Liver (tissue), 9 donors: ENCODE results near the gene MPHOSPH10. TPM values are rescaled to one million over a fixed set of nuclear protein-coding genes. Genes with fewer than 3 reads are reported as not detected.

ENCODE experiments used
- DNase-seq: peaks from one replicate; pipeline ENCODE4 v3.0.0-alpha.2; 2017; ENCODE audit warnings: low spot score
- H3K27ac ChIP-seq, 2 donors: one replicate each; pipeline ENCODE4 v1.7.0; 2013; ENCODE audit warnings: inconsistent platforms in 2 of 2, low read length in 2 of 2, control low read depth in 1 of 2, low read depth in 1 of 2, mild to moderate bottlenecking in 1 of 2
- H3K27me3 ChIP-seq, 4 donors: one replicate each; pipeline versions ENCODE4 v1.6.1 to v1.7.0; 2013; ENCODE audit warnings: low read length in 3 of 4, inconsistent platforms in 1 of 4, mild to moderate bottlenecking in 1 of 4, moderate library complexity in 1 of 4; ENCODE audit not compliant: control insufficient read depth in 4 of 4, insufficient read depth in 4 of 4
- H3K36me3 ChIP-seq, 4 donors: one replicate each; pipeline versions ENCODE4 v1.6.1 to v1.7.0; 2013; ENCODE audit warnings: low read length in 3 of 4, mild to moderate bottlenecking in 3 of 4, low read depth in 1 of 4, moderate library complexity in 1 of 4; ENCODE audit not compliant: control insufficient read depth in 4 of 4, insufficient read depth in 3 of 4
- H3K4me1 ChIP-seq, 4 donors: one replicate each; pipeline versions ENCODE4 v1.6.1 to v1.7.0; 2013; ENCODE audit warnings: low read length in 3 of 4, mild to moderate bottlenecking in 3 of 4, moderate library complexity in 1 of 4; ENCODE audit not compliant: control insufficient read depth in 4 of 4, insufficient read depth in 4 of 4
- H3K4me3 ChIP-seq, 3 donors: one replicate each; pipeline versions ENCODE4 v1.6.1 to v1.7.0; 2013; ENCODE audit warnings: low read length in 3 of 3, control low read depth in 1 of 3, low read depth in 1 of 3, mild to moderate bottlenecking in 1 of 3
- H3K9ac ChIP-seq, 2 donors: one replicate each; pipeline ENCODE4 v1.7.0; 2013; ENCODE audit warnings: low read length in 2 of 2, mild to moderate bottlenecking in 2 of 2, moderate library complexity in 2 of 2, control low read depth in 1 of 2, low read depth in 1 of 2
- H3K9me3 ChIP-seq, 4 donors: one replicate each; pipeline versions ENCODE4 v1.6.1 to v1.7.0; 2013; ENCODE audit warnings: low read length in 3 of 4; ENCODE audit not compliant: control insufficient read depth in 4 of 4
- ATF3 ChIP-seq: IDR thresholded peaks from 2 replicates; pipeline ENCODE4 v1.6.1; 2016; ENCODE audit warnings: antibody characterized with exemption
- CTCF ChIP-seq: fragments of 150-350 bp; IDR thresholded peaks from 2 replicates; pipeline ENCODE4 v1.5.1; 2017; ENCODE audit warnings: improper control_type of control experiment, low read depth, low read length; ENCODE audit not compliant: missing input control
- FOXA1 ChIP-seq: IDR thresholded peaks from 2 replicates; pipeline ENCODE4 v1.6.1; 2016; ENCODE audit warnings: antibody characterized with exemption
- FOXA2 ChIP-seq: IDR thresholded peaks from 2 replicates; pipeline ENCODE4 v1.6.1; 2016; ENCODE audit warnings: antibody characterized with exemption
- GABPA ChIP-seq, 2 donors: IDR thresholded peaks in 1 of 2; conservative IDR thresholded peaks in 1 of 2; 2 replicates each; pipeline ENCODE4 v1.6.1; 2016; ENCODE audit warnings: antibody characterized with exemption in 2 of 2, mild to moderate bottlenecking in 1 of 2, moderate library complexity in 1 of 2
- HNF4A ChIP-seq, 2 donors: conservative IDR thresholded peaks; 2 replicates each; pipeline ENCODE4 v1.6.1; 2016; ENCODE audit warnings: antibody characterized with exemption in 2 of 2, mild to moderate bottlenecking in 2 of 2
- JUND ChIP-seq, 2 donors: IDR thresholded peaks; 2 replicates each; pipeline ENCODE4 v1.6.1; 2016; ENCODE audit warnings: antibody characterized with exemption in 2 of 2
- MAX ChIP-seq: IDR thresholded peaks from 2 replicates; pipeline ENCODE4 v1.6.1; 2016; ENCODE audit warnings: antibody characterized with exemption
- RAD21 ChIP-seq, 2 donors: IDR thresholded peaks; 2 replicates each; pipeline ENCODE4 v1.6.1; 2016; ENCODE audit warnings: antibody characterized with exemption in 2 of 2, mild to moderate bottlenecking in 2 of 2
- ZBTB33 ChIP-seq: IDR thresholded peaks from 2 replicates; pipeline ENCODE4 v1.6.1; 2016; ENCODE audit warnings: antibody characterized with exemption
- WGBS: extraction: QIAGEN DNeasy Blood & Tissue Kit; methylation state at CpG from one replicate; pipeline ENCODE4 v1.1.7; 2013; 5-methylcytosine and 5-hydroxymethylcytosine counted together
- polyA plus RNA-seq, 2 donors: library from polyadenylated mRNA; stranded (reverse) in 1 of 2; unstranded in 1 of 2; fragments of 200-250 nt in 1 of 2; fragments of >200 nt in 1 of 2; fragmentation: Nextera tagmentation in 1 of 2; extraction: Ambion mirVana in 1 of 2; gene quantifications; one replicate each; pipeline versions ENCODE4 v1.2.1 to v1.2.3, GENCODE V29; 2013 to 2015
- total RNA-seq, 2 donors: library from RNA; depleted of rRNA; stranded (reverse); fragments of >200 nt; gene quantifications; one replicate each; pipeline ENCODE4 v1.2.3, GENCODE V29; 2014
- donor health status: healthy.
- donor health status: healthy.
- donor health status: healthy.
- donor health status: healthy.
- donor health status: healthy.

The MPHOSPH10 gene
- total and polyA plus RNA-seq, 4 donors, result 8.7 to 13.6 (median 11.3) TPM

- no peak for TF ChIP-seq FOXA1
These were observed 13.3 kb downstream of the MPHOSPH10 start (continued) for GRCh38 chr2:71143782-71144181.

- Histone ChIP-seq H3K27me3 (no peaks in the 10 kb centered on the region), H3K27ac (no peak overlapping the region), H3K9ac (no peak overlapping the region), H3K4me1 (no peaks in the 10 kb centered on the region), H3K36me3 (peaks cover 15 to 63% (median 54%) of the 10 kb centered on the region in 4 donors), H3K4me3 (no peak overlapping the region), H3K9me3 (no peaks in the 10 kb centered on the region)
- TF ChIP-seq RAD21 (IDR thresholded peaks at IDR 0.05) (no peak), HNF4A (conservative IDR thresholded peaks at IDR 0.05) (no peak), JUND (IDR thresholded peaks at IDR 0.05) (no peak), FOXA1 (no peak), ATF3 (no peak), GABPA (IDR thresholded peaks at IDR 0.05 in 1 of 2, conservative IDR thresholded peaks at IDR 0.05 in 1 of 2) (no peak), CTCF (no peak), ZBTB33 (no peak)
- WGBS, result 92% methylated on average over 2 of the region's 2 CpGs
- DNase-seq, result no peak
These were observed 18.2 kb downstream of the MPHOSPH10 start for GRCh38 chr2:71148506-71149063.

- Histone ChIP-seq H3K9me3 (no peaks in the 10 kb centered on the region), H3K4me1 (no peaks in the 10 kb centered on the region), H3K27ac (no peak overlapping the region), H3K36me3 (peaks cover 9 to 47% (median 40%) of the 10 kb centered on the region in 4 donors), H3K9ac (no peak overlapping the region), H3K4me3 (no peak overlapping the region), H3K27me3 (no peaks in the 10 kb centered on the region)
- no peak for TF ChIP-seq ZBTB33
- no peak for TF ChIP-seq MAX
- TF ChIP-seq HNF4A (conservative IDR thresholded peaks at IDR 0.05), result no peak
- TF ChIP-seq ATF3, result no peak
- no peak for TF ChIP-seq JUND (IDR thresholded peaks at IDR 0.05)
- no peak for TF ChIP-seq FOXA2
- no peak for DNase-seq
- 69% methylated on average over 3 of the region's 3 CpGs for WGBS
These were observed 19.8 kb downstream of the MPHOSPH10 start for GRCh38 chr2:71150082-71150816.
